GM23338 (cell line): ENCODE results near the gene FCN1. TPM values are rescaled to one million over a fixed set of nuclear protein-coding genes. Genes with fewer than 3 reads are reported as not detected.

Experiments used
- EZH2phosphoT487 ChIP-seq: fragments of 200-600 bp; sonication (generic); IDR thresholded peaks from one replicate; pipeline ENCODE4 v1.8.1; 2018; ENCODE audit warnings: antibody characterized with exemption; ENCODE audit not compliant: unreplicated experiment
- NANOG ChIP-seq: IDR thresholded peaks from 2 replicates; pipeline ENCODE4 v1.6.1; 2016; ENCODE audit warnings: antibody characterized with exemption, borderline replicate concordance
- STAT1 ChIP-seq: IDR thresholded peaks from one replicate; pipeline ENCODE4 v1.6.1; 2016; ENCODE audit warnings: antibody characterized with exemption; ENCODE audit not compliant: unreplicated experiment
- ZNF114 ChIP-seq: fragments of 250-450 bp; sonication (Bioruptor Pico); IDR thresholded peaks from 2 replicates; pipeline ENCODE4 v1.5.0; 2020; ENCODE audit warnings: mild to moderate bottlenecking, moderate library complexity
- polyA plus RNA-seq: library from polyadenylated mRNA; unstranded; fragments of >200 nt; fragmentation: Nextera tagmentation; extraction: Ambion mirVana; gene quantifications from 2 replicates; pipeline ENCODE4 v1.2.1, GENCODE V29; 2016
- total RNA-seq: library from RNA; depleted of rRNA; stranded (reverse); fragments of >200 nt; shearing (Covaris generic); gene quantifications from 2 replicates; pipeline ENCODE4 v1.2.3, GENCODE V29; 2014
- TF ChIP-seq, protein P1 (sequence below), 2 experiments: fragments of 200-600 bp in 1 of 2; sonication (generic) in 1 of 2; conservative IDR thresholded peaks; 2 replicates each; pipeline versions ENCODE4 v1.5.1 to v1.6.1; 2016 to 2017; ENCODE audit warnings: antibody characterized with exemption in 2 of 2, low read depth in 2 of 2, mild to moderate bottlenecking in 2 of 2, moderate library complexity in 1 of 2
- TF ChIP-seq, protein P2 (sequence below): fragments of 250-450 bp; sonication (Bioruptor Pico); IDR thresholded peaks from 2 replicates; pipeline ENCODE4 v1.5.0; 2020; ENCODE audit warnings: mild to moderate bottlenecking, moderate library complexity

The FCN1 gene
- total and polyA plus RNA-seq, 2 experiments from 2014 or later: not detected

GRCh38 chr9:134942011-134942787 lies 24.5 kb upstream of the FCN1 start (continued):
- TF ChIP-seq, protein P1, sequence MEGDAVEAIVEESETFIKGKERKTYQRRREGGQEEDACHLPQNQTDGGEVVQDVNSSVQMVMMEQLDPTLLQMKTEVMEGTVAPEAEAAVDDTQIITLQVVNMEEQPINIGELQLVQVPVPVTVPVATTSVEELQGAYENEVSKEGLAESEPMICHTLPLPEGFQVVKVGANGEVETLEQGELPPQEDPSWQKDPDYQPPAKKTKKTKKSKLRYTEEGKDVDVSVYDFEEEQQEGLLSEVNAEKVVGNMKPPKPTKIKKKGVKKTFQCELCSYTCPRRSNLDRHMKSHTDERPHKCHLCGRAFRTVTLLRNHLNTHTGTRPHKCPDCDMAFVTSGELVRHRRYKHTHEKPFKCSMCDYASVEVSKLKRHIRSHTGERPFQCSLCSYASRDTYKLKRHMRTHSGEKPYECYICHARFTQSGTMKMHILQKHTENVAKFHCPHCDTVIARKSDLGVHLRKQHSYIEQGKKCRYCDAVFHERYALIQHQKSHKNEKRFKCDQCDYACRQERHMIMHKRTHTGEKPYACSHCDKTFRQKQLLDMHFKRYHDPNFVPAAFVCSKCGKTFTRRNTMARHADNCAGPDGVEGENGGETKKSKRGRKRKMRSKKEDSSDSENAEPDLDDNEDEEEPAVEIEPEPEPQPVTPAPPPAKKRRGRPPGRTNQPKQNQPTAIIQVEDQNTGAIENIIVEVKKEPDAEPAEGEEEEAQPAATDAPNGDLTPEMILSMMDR (conservative IDR thresholded peaks at IDR 0.05; ENCODE audit: low read depth in 2 of 2): no peak
- TF ChIP-seq EZH2phosphoT487: no peak
- no peak for TF ChIP-seq ZNF114
- TF ChIP-seq NANOG: no peak
- no peak for TF ChIP-seq STAT1
- TF ChIP-seq, protein P2, sequence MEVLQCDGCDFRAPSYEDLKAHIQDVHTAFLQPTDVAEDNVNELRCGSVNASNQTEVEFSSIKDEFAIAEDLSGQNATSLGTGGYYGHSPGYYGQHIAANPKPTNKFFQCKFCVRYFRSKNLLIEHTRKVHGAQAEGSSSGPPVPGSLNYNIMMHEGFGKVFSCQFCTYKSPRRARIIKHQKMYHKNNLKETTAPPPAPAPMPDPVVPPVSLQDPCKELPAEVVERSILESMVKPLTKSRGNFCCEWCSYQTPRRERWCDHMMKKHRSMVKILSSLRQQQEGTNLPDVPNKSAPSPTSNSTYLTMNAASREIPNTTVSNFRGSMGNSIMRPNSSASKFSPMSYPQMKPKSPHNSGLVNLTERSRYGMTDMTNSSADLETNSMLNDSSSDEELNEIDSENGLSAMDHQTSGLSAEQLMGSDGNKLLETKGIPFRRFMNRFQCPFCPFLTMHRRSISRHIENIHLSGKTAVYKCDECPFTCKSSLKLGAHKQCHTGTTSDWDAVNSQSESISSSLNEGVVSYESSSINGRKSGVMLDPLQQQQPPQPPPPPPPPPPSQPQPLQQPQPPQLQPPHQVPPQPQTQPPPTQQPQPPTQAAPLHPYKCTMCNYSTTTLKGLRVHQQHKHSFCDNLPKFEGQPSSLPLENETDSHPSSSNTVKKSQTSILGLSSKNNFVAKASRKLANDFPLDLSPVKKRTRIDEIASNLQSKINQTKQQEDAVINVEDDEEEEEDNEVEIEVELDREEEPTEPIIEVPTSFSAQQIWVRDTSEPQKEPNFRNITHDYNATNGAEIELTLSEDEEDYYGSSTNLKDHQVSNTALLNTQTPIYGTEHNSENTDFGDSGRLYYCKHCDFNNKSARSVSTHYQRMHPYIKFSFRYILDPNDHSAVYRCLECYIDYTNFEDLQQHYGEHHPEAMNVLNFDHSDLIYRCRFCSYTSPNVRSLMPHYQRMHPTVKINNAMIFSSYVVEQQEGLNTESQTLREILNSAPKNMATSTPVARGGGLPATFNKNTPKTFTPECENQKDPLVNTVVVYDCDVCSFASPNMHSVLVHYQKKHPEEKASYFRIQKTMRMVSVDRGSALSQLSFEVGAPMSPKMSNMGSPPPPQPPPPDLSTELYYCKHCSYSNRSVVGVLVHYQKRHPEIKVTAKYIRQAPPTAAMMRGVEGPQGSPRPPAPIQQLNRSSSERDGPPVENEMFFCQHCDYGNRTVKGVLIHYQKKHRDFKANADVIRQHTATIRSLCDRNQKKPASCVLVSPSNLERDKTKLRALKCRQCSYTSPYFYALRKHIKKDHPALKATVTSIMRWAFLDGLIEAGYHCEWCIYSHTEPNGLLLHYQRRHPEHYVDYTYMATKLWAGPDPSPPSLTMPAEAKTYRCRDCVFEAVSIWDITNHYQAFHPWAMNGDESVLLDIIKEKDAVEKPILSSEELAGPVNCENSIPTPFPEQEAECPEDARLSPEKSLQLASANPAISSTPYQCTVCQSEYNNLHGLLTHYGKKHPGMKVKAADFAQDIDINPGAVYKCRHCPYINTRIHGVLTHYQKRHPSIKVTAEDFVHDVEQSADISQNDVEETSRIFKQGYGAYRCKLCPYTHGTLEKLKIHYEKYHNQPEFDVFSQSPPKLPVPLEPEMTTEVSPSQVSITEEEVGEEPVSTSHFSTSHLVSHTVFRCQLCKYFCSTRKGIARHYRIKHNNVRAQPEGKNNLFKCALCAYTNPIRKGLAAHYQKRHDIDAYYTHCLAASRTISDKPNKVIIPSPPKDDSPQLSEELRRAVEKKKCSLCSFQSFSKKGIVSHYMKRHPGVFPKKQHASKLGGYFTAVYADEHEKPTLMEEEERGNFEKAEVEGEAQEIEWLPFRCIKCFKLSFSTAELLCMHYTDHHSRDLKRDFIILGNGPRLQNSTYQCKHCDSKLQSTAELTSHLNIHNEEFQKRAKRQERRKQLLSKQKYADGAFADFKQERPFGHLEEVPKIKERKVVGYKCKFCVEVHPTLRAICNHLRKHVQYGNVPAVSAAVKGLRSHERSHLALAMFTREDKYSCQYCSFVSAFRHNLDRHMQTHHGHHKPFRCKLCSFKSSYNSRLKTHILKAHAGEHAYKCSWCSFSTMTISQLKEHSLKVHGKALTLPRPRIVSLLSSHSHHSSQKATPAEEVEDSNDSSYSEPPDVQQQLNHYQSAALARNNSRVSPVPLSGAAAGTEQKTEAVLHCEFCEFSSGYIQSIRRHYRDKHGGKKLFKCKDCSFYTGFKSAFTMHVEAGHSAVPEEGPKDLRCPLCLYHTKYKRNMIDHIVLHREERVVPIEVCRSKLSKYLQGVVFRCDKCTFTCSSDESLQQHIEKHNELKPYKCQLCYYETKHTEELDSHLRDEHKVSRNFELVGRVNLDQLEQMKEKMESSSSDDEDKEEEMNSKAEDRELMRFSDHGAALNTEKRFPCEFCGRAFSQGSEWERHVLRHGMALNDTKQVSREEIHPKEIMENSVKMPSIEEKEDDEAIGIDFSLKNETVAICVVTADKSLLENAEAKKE: no peak
